ENCODE data around the gene MYO9B.

DNA sequence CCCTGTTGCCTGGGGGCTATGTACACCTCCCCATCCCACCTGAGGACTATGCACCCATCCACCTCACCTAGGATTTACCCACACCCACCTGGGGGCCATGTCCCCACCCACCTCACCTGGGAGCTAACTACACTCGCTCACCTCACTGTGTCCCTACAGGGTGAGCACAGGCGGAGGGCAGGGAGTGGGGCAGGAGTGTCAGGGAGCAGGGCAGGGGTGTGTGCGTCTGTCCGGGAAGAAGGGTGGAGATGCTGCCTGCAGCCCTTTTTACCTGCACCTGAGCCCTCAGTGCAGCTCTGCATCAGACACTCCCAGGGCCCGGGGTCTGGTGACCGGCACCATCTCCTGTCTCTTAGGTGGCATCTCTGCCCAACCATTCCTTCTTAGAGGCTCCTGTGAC lies 38.4 kb upstream of the MYO9B start:
- TF ChIP-seq TEAD1 (CRISPR knock-in tag; IDR thresholded peaks at IDR 0.05): no peak
- TF ChIP-seq ZNF277 (CRISPR knock-in tag; IDR thresholded peaks at IDR 0.05; ENCODE audit: borderline replicate concordance): no peak
- TF ChIP-seq SREBF2 (CRISPR knock-in tag; IDR thresholded peaks at IDR 0.05): no peak
- no peak for TF ChIP-seq TAF1 (IDR thresholded peaks at IDR 0.05; ENCODE audit: control insufficient read depth, extremely low read depth, insufficient read depth, low read length, severe bottlenecking)
- no peak for TF ChIP-seq MYC (IDR thresholded peaks at IDR 0.05; ENCODE audit: low read depth, low read length)
- TF ChIP-seq MYC (CRISPR knock-in tag; IDR thresholded peaks at IDR 0.05; ENCODE audit: borderline replicate concordance, low read depth): no peak
- TF ChIP-seq, protein P1, sequence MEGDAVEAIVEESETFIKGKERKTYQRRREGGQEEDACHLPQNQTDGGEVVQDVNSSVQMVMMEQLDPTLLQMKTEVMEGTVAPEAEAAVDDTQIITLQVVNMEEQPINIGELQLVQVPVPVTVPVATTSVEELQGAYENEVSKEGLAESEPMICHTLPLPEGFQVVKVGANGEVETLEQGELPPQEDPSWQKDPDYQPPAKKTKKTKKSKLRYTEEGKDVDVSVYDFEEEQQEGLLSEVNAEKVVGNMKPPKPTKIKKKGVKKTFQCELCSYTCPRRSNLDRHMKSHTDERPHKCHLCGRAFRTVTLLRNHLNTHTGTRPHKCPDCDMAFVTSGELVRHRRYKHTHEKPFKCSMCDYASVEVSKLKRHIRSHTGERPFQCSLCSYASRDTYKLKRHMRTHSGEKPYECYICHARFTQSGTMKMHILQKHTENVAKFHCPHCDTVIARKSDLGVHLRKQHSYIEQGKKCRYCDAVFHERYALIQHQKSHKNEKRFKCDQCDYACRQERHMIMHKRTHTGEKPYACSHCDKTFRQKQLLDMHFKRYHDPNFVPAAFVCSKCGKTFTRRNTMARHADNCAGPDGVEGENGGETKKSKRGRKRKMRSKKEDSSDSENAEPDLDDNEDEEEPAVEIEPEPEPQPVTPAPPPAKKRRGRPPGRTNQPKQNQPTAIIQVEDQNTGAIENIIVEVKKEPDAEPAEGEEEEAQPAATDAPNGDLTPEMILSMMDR (IDR thresholded peaks at IDR 0.05 in 2 of 3, conservative IDR thresholded peaks at IDR 0.05 in 1 of 3; ENCODE audit: insufficient read depth in 2 of 3, low read depth in 1 of 3, low read length in 3 of 3): no peak
- TF ChIP-seq FOS (IDR thresholded peaks at IDR 0.05; ENCODE audit: extremely low read depth, insufficient read length): no peak
- TF ChIP-seq ZNF79 (CRISPR knock-in tag; IDR thresholded peaks at IDR 0.05; ENCODE audit: low read depth): no peak
- TF ChIP-seq IRF9 (tag; IDR thresholded peaks at IDR 0.05): no peak
- no peak for TF ChIP-seq E2F4 (CRISPR knock-in tag; IDR thresholded peaks at IDR 0.05; ENCODE audit: low read depth)
- no peak for TF ChIP-seq JUN (IDR thresholded peaks at IDR 0.05; ENCODE audit: borderline replicate concordance, low read depth, low read length)
- no peak for TF ChIP-seq JUN (CRISPR knock-in tag; IDR thresholded peaks at IDR 0.05; ENCODE audit: borderline replicate concordance)
